RWPE2 (cell line): ENCODE measurements around the gene CRADD.
"Not testable (repeated sequence)": the region's sequence is repeated elsewhere in the genome, so short reads cannot be mapped to it uniquely, and the experiment has no call there.

Experiments used
- ATAC-seq: fragments of 200-7000 bp; cut with Tn5 transposase; 3 replicates; pipeline ENCODE4 v1.9.1; 2021; ENCODE audit warnings: low read depth
- DNase-seq: peaks from one replicate; pipeline ENCODE4 v3.0.0-alpha.2; 2020; ENCODE audit warnings: low spot score
- H3K27ac ChIP-seq: fragments of 450-650 bp; 2 replicates; pipeline ENCODE4 v1.5.1; 2017; ENCODE audit warnings: mild to moderate bottlenecking; ENCODE audit not compliant: poor library complexity, severe bottlenecking
- H3K27me3 ChIP-seq: fragments of 250-450 bp; sonication (Bioruptor Pico); 2 replicates; pipeline ENCODE4 v1.5.1; 2021; ENCODE audit warnings: mild to moderate bottlenecking, moderate library complexity; ENCODE audit not compliant: insufficient read depth, poor library complexity, severe bottlenecking
- H3K36me3 ChIP-seq: fragments of 250-450 bp; sonication (Bioruptor Pico); 2 replicates; pipeline ENCODE4 v1.5.1; 2020; ENCODE audit warnings: low read depth, mild to moderate bottlenecking, moderate library complexity
- H3K4me1 ChIP-seq: fragments of 250-450 bp; sonication (Bioruptor Pico); 2 replicates; pipeline ENCODE4 v1.5.1; 2021; ENCODE audit warnings: mild to moderate bottlenecking, moderate library complexity; ENCODE audit not compliant: insufficient read depth, poor library complexity, severe bottlenecking
- H3K4me3 ChIP-seq: fragments of 250-450 bp; sonication (Bioruptor Pico); 2 replicates; pipeline ENCODE4 v1.5.1; 2021; ENCODE audit warnings: mild to moderate bottlenecking, moderate library complexity; ENCODE audit not compliant: severe bottlenecking
- H3K9me3 ChIP-seq: fragments of 250-450 bp; sonication (Bioruptor Pico); 2 replicates; pipeline ENCODE4 v1.5.1; 2021; ENCODE audit warnings: mild to moderate bottlenecking, moderate library complexity; ENCODE audit not compliant: severe bottlenecking
- TF ChIP-seq, protein P1 (sequence below): fragments of 450-650 bp; IDR thresholded peaks from one replicate; pipeline ENCODE4 v1.5.1; 2017; ENCODE audit warnings: mild to moderate bottlenecking, moderate library complexity; ENCODE audit not compliant: poor library complexity, severe bottlenecking

Gene CRADD

DNA sequence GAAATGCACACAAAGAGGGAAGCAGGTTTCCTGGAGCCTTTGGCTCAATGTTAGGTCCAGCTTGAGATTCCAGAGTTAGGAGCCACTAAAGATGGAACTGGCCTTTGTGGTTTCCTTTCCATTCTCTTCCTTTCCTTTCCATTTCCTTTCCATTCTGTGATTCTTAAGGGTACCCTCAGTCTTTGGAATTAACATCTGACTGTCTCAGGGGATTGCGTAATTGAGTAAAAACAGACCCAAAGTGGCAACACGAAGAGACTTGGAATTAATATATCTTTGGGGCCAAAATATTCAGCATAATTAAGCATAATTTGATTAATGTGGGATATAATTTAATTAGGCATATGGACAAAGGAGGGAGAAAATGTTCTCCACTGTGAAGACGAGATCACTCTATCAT is 205.6 kb downstream of the CRADD start:
- ATAC-seq: no peak
- H3K27ac ChIP-seq: no peak overlapping the region

DNA sequence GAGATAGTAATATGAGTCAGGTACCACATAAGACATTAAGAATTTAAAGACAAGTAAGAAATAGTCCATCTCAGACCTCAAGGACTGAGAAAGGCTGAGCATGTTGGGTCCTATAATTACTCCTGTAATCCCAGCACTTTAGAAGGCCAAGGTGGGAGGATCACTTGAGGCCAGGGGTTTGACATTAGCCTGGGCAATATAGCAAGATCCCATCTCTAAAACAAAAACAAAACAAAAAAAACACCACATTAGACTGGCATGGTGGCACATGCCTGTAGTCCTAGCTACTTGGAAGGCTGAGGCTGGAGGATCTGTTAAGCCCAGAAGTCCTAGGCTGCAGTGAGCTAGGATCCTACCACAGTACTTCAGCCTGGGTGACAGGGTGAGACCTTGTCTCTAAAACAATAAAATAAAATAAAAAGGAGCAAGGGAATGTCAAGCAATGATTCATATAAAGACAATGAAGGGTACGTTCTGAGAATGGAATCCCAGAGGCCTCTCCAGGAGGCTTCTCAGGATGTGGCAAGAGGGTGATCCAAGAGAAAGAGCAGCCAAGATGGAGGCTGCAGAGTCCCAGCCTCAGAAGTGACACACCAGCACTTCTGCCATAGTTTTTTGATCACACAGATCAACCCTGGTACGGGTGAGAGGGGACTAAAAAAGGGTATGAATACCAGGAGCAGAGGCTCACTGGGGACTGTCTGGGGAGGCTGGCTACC is 206.4 kb downstream of the CRADD start:
- ATAC-seq (peak; percentile 52), DNase-seq (no peak)
- H3K27me3 ChIP-seq: no peaks in the 10 kb centered on the region
- TF ChIP-seq, protein P1, sequence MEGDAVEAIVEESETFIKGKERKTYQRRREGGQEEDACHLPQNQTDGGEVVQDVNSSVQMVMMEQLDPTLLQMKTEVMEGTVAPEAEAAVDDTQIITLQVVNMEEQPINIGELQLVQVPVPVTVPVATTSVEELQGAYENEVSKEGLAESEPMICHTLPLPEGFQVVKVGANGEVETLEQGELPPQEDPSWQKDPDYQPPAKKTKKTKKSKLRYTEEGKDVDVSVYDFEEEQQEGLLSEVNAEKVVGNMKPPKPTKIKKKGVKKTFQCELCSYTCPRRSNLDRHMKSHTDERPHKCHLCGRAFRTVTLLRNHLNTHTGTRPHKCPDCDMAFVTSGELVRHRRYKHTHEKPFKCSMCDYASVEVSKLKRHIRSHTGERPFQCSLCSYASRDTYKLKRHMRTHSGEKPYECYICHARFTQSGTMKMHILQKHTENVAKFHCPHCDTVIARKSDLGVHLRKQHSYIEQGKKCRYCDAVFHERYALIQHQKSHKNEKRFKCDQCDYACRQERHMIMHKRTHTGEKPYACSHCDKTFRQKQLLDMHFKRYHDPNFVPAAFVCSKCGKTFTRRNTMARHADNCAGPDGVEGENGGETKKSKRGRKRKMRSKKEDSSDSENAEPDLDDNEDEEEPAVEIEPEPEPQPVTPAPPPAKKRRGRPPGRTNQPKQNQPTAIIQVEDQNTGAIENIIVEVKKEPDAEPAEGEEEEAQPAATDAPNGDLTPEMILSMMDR: no peak
- no peaks in the 10 kb centered on the region for H3K9me3 ChIP-seq
- no peaks in the 10 kb centered on the region for H3K4me1 ChIP-seq
- no peak overlapping the region for H3K27ac ChIP-seq
- no peak overlapping the region for H3K4me3 ChIP-seq
- no peaks in the 10 kb centered on the region for H3K36me3 ChIP-seq

More for the DNA sequence above, 205.6 kb downstream of the CRADD start:
- no peaks in the 10 kb centered on the region for H3K36me3 ChIP-seq
- H3K27me3 ChIP-seq: no peaks in the 10 kb centered on the region
- H3K4me3 ChIP-seq: no peak overlapping the region
- no peaks in the 10 kb centered on the region for H3K9me3 ChIP-seq
- TF ChIP-seq, protein P1: no peak
- no peaks in the 10 kb centered on the region for H3K4me1 ChIP-seq
- no peak for DNase-seq

DNA sequence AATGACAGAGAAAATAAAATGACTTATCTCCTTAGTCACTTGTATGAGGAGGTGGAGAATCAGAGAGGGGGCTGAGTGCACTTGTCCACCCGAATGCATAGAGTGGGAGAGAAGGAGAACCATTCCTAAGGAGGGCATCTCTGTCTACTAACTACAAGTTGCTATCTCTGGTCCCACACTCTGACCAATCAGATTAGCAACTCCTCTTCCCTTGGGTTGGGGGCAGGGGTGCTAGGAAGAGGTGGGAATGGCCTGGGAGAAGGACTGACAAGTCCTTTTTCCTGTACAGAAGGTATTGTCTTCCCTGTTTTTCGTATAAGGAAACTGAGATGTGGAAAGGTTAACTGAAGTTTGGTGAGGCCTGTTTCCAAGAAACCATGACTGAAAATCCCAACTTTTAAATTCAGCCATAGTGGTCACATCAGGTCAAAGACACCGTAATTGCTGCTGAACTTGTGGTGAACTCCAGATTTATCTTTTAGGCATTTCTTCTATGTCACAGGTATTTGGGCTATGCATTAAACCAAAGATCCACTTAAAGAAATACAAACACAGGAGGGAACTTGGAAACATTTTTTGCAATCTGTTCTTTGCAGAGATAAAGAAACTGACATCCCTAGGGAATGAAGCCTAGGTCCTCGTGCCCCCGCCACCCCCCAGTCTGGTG is 207.8 kb downstream of the CRADD start:
- TF ChIP-seq, protein P1: no peak
- H3K27ac ChIP-seq: no peak overlapping the region
- H3K27me3 ChIP-seq: no peaks in the 10 kb centered on the region
- H3K4me1 ChIP-seq: no peaks in the 10 kb centered on the region
- H3K9me3 ChIP-seq: no peaks in the 10 kb centered on the region
- ATAC-seq (no peak), DNase-seq (no peak)
- no peaks in the 10 kb centered on the region for H3K36me3 ChIP-seq
- no peak overlapping the region for H3K4me3 ChIP-seq

DNA sequence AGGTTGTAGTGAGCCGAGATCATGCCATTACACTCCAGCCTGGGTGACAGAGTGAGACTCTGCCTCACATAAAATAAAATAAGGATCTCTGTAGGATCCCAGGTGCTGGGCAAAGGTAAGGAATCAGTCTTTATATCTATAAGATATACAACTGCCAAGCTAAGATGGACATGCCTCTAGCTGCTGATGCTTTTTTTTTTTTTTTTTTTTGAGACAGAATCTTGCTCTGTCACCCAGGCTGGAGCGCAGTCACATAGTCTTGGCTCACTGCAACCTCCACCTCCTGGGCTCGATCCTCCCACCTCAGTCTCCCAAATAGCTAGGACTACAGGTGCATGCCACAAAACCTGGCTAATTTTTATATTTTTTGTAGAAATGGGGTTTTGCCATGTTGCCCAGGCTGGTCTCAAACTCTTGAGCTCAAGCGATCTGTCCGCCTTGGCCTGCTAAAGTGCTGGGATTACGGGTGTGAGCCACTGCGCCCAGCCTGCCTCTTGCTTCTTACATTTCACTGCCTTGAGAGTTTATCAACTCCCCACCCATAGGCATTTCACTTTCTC is 208.9 kb downstream of the CRADD start:
- H3K4me3 ChIP-seq, H3K27ac ChIP-seq, H3K4me1 ChIP-seq, H3K9me3 ChIP-seq, DNase-seq, ATAC-seq, H3K36me3 ChIP-seq, H3K27me3 ChIP-seq: not testable (repeated sequence)

DNA sequence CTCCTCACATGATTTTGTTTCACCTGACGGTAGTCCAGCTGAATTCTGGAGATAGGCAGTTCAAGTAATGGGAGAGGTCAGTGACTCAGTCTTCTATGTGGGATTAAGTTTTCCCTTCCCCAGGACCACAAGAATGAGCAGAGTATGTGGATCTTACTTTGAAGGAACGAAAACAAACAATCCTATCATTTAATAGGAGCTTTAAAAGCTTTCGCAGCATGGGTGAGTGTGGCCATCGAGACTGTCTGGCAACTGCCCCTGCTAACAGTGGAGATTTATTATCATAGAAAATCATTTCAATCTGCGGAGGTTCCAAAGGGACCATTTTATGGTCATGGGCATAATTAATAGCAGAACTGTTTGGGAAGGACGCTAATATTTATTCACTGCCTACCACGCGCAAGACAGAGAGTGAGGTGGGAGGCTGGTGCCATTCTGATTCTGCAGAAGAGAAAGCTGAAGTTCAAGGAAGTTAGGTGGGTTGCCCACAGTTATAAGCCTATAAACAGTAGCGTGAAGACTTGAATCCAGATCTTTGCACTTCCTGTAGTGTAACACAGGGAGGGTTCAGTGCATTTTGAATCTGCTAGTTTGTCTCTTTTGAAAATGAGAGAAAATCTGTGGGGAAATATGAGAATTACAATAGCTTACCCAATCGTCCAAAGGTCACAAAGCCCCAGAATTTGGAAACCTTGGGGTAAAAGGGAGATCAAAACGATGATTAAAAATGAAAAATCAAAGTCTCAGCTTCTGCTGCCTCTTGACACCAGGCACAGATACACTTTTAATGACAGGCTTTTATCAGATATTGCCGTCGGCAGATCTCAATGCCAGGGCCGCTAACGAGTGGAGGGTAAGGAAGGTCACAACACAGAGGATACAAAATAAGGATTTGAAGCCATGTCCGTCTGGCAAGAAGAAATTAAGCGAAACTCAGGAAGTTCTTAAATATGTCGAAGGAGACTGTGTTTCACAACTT is 209.6 kb downstream of the CRADD start:
- ATAC-seq (no peak), DNase-seq (no peak)
- Histone ChIP-seq H3K36me3 (no peaks in the 10 kb centered on the region), H3K27ac (no peak overlapping the region), H3K4me1 (no peaks in the 10 kb centered on the region), H3K4me3 (no peak overlapping the region), H3K27me3 (no peaks in the 10 kb centered on the region), H3K9me3 (no peaks in the 10 kb centered on the region)
- TF ChIP-seq, protein P1: no peak
